Inflammatory macrophage (primary cell): ENCODE measurements around the gene EZH1.

Experiments used
- DNase-seq, 2 donors: peaks; one replicate each; pipeline ENCODE4 v3.0.0-alpha.2; 2020 to 2022

Gene EZH1

GRCh38 chr17:42709561-42709960, 35.3 kb downstream of the EZH1 start:
- no peak for DNase-seq

DNA sequence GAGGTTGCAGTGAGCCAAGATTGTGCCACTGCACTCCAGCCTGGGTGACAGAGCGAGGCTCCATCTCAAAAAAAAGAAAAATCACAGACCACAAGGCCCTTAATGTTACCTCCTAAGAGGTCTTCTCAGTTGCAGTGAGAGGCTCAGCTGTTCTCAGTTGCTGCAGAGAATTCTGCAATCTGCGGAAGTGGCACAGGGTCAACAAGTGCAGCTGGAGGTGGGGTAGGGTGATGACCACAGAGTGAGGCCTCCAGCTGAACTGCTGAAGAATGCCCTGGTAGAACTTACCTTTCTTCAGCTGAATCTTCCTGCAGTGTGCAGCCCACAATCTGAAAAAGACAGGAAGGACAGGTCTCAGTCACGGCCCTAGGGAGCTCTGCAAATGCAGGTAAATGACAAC, 36.3 kb downstream of the EZH1 start:
- no peak for DNase-seq

GRCh38 chr17:42706732-42707131, 38.1 kb downstream of the EZH1 start:
- DNase-seq = no peak

- no peak for DNase-seq
Measured at GRCh38 chr17:42704837-42705494, 39.9 kb downstream of the EZH1 start.

DNA sequence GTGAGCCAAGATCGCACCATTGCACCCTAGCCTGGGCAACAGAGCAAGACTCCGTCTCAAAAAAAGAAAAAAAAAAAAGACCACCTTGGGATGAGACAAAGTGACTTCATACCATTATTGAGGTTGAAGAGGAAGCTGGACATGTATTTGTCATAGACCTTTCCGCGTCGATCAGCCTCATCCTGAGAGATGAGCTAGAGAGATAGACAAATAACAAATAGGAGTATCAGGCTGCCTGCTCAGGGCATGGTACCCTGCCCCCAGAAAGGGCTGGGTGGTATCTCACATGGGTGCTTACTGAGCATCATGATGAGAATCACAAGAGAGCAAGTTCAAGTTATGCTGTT, 40.4 kb downstream of the EZH1 start:
- no peak for DNase-seq

GRCh38 chr17:42702446-42702845, 42.4 kb downstream of the EZH1 start:
- no peak for DNase-seq

- no peak for DNase-seq
Measured at GRCh38 chr17:42700586-42701289, 44.1 kb downstream of the EZH1 start.

GRCh38 chr17:42699415-42699740, 45.5 kb downstream of the EZH1 start:
- no peak for DNase-seq

GRCh38 chr17:42698736-42699414, 46.0 kb downstream of the EZH1 start:
- no peak for DNase-seq

- DNase-seq = no peak
Measured at GRCh38 chr17:42697108-42697811, 47.6 kb downstream of the EZH1 start.

- DNase-seq = no peak
Measured at GRCh38 chr17:42695500-42695899, 49.3 kb downstream of the EZH1 start.

- no peak for DNase-seq
Measured at GRCh38 chr17:42694524-42694923, 50.3 kb downstream of the EZH1 start.

GRCh38 chr17:42692489-42692888, 52.4 kb downstream of the EZH1 start:
- no peak for DNase-seq

GRCh38 chr17:42691021-42691545, 53.8 kb downstream of the EZH1 start:
- DNase-seq = no peak

- no peak for DNase-seq
Measured at GRCh38 chr17:42690596-42690995, 54.2 kb downstream of the EZH1 start.

DNA sequence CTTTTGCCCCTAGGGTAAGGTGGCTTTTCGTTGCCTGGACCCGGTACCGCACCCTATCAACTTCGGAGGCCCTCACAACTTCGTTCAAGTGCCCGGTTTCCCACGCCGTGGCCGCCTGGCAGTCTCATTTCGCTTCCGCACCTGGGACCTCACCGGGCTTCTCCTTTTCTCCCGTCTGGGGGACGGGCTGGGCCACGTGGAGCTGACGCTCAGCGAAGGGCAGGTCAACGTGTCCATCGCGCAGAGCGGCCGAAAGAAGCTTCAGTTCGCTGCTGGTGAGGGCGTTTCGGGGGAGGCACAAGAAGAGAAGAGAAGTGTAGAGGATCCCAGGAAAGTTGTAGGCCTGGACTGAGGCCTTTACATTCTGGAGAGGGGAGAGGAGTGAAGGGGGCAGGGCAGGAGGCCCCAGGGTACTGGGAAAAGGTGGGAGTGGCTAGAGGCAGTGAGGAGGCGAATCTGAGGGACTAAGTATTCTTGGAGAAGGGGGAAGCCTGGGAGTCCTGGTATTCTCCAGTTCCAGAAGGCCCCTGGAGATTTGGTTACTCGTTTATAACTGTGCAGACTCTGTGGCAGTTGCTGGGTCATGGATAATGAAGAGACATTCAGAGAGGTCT, 57.0 kb downstream of the EZH1 start:
- no peak for DNase-seq

- DNase-seq = no peak
Measured at GRCh38 chr17:42686520-42687128, 58.2 kb downstream of the EZH1 start.

- DNase-seq = no peak
Measured at GRCh38 chr17:42685831-42686230, 59.0 kb downstream of the EZH1 start.

DNA sequence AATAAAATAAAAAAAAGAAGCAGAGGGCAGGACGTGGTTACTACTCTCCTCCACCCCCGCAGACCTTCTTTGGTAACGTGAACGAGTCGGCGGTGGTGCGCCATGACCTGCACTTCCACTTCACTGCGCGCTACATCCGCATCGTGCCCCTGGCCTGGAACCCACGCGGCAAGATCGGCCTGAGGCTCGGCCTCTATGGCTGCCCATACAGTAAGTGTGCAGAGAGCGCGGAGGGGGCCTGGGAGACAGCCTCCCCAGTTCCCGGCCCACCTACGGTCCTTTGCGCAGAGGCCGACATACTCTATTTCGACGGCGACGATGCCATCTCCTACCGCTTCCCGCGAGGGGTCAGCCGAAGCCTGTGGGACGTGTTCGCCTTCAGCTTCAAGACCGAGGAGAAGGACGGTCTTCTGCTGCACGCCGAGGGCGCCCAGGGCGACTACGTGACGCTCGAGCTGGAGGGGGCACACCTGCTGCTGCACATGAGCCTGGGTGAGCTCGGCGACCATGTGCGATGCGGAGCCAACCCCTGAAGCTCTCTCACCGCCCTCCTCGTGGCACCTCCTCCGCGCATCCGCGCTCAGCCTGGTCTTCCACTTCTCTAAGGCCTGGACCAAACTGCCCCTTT, 59.8 kb downstream of the EZH1 start:
- DNase-seq = no peak

GRCh38 chr17:42683407-42684034, 61.3 kb downstream of the EZH1 start:
- no peak for DNase-seq

DNA sequence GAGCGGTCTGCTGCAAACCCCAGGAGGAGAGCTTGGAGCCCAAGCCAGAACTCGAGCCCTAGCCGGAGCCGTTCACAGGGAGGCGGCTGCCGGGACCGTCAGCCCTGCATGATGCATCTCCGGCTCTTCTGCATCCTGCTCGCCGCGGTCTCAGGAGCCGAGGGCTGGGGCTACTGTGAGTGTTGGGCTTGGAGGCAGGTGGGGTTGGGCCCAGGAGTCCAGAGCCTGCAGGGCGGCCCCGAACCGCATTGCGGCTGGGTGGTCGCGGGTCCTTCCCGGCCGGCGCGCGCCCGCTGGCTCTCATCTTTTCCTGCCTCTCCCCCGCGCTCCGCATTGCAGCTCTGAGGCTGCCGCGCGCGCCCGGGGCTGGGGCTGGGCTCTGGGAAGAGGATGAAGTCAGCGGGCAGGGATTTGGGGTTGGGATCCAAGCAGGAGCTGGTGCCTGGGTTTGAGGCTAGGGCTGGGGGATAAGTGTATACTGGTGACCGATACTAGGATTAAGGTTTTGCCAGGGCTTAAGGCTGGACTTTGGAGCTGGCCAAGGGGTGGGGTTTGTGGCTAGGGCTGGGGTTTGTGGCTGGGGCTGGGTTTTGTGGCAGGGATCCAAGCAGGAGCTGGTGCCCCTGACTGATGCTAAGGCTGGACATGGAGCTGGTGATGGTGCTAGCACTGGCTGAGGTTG, 62.0 kb downstream of the EZH1 start:
- peak in 1 of 2 donors; percentile 21 for DNase-seq
